NCI-H2029 treated with DMSO at 0.1 percent for 48 hours (cell line): ENCODE data around the gene SGIP1.
"Not testable (repeated sequence)": the region's sequence is repeated elsewhere in the genome, so short reads cannot be mapped to it uniquely, and the experiment has no call there.

ENCODE experiments used
- DNase-seq: peaks from one replicate; lab custom pipeline; 2025; lab: John Stamatoyannopoulos, UW

SGIP1 gene

GRCh38 chr1:66684353-66684752 is 150.4 kb downstream of the SGIP1 start:
- DNase-seq = no peak

GRCh38 chr1:66685265-66685664 is 151.3 kb downstream of the SGIP1 start:
- DNase-seq = no peak

GRCh38 chr1:66685670-66686069 is 151.7 kb downstream of the SGIP1 start:
- no peak for DNase-seq

- DNase-seq = no peak
Observed at GRCh38 chr1:66686406-66686805, 152.5 kb downstream of the SGIP1 start.

GRCh38 chr1:66687358-66687757 is 153.4 kb downstream of the SGIP1 start:
- DNase-seq = no peak

GRCh38 chr1:66690666-66691381 is 156.9 kb downstream of the SGIP1 start:
- DNase-seq = no peak

GRCh38 chr1:66692681-66693080 is 158.7 kb downstream of the SGIP1 start:
- no peak for DNase-seq

- DNase-seq = no peak
Observed at GRCh38 chr1:66693856-66694255, 159.9 kb downstream of the SGIP1 start.

GRCh38 chr1:66695116-66695515 is 161.2 kb downstream of the SGIP1 start:
- no peak for DNase-seq

GRCh38 chr1:66696771-66697170 is 162.8 kb downstream of the SGIP1 start:
- peak; percentile 39 for DNase-seq

GRCh38 chr1:66699213-66699612 is 165.3 kb downstream of the SGIP1 start:
- DNase-seq = no peak

GRCh38 chr1:66704177-66704875 is 170.4 kb downstream of the SGIP1 start:
- DNase-seq = no peak

- no peak for DNase-seq
Observed at GRCh38 chr1:66705110-66705509, 171.2 kb downstream of the SGIP1 start.

- no peak for DNase-seq
Observed at GRCh38 chr1:66711420-66711819, 177.5 kb downstream of the SGIP1 start.

- no peak for DNase-seq
Observed at GRCh38 chr1:66712839-66713238, 178.9 kb downstream of the SGIP1 start.

GRCh38 chr1:66723985-66724384 is 190.0 kb downstream of the SGIP1 start:
- DNase-seq = no peak

- DNase-seq = peak; percentile 87
Observed at GRCh38 chr1:66725885-66726665, 192.1 kb downstream of the SGIP1 start.

- no peak for DNase-seq
Observed at GRCh38 chr1:66728021-66728420, 194.1 kb downstream of the SGIP1 start.

GRCh38 chr1:66728716-66729115 is 194.8 kb downstream of the SGIP1 start:
- DNase-seq = not testable (repeated sequence)

- no peak for DNase-seq
Observed at GRCh38 chr1:66729119-66729518, 195.2 kb downstream of the SGIP1 start.

- DNase-seq = no peak
Observed at GRCh38 chr1:66729523-66729922, 195.6 kb downstream of the SGIP1 start.

GRCh38 chr1:66730462-66730861 is 196.5 kb downstream of the SGIP1 start:
- no peak for DNase-seq
